NOMO-1 (cell line): ENCODE measurements around the gene SHROOM2.
A peak's percentile ranks its signal among the peaks of the same experiment; 100 is the strongest.

ENCODE experiments used
- DNase-seq, 2 experiments: peaks; one replicate each; lab custom pipeline; 2025; ENCODE audit not compliant: unreplicated experiment in 2 of 2; lab: John Stamatoyannopoulos, UW

SHROOM2 gene

DNA sequence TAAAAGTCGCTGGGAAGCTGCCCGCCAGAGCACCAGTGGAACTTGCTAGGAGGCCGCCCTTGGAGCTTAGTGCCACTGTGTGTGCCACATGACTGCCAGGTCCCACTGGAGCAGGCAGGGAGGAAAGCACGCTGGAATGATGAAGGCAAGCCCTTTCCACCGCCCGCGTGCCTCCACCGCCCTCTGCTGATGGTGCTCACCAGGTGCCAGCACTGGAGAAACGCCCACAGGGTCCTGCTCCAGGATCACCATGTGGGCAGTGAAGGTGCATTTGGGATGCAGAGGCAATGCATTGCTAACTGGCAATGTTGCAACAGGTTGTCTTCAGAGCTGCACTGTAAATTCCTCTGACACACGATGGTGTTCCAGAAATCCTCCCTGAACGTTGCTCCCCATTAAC lies 76.3 kb downstream of the SHROOM2 start:
- DNase-seq: no peak

DNA sequence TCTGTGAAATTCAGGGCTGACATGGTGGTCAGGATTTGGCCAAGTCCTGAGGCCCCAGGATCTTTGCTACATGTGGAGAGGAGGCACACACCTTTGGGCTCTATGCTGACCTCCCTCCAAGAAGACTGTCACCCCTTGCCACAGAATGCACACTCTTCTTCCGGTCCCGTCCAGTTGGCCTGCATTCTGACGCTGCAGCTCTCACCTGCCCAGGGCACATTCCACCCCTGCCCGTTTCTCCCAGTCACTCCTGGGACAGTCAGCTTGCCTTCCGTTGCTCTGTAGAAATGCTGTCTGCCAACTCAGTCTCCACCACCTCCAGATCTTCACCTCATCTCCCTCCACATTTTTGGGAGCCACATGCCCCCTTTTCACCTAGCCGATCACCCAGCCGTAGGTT lies 76.7 kb downstream of the SHROOM2 start:
- no peak for DNase-seq

GRCh38 chrX:9864011-9864410 lies 77.8 kb downstream of the SHROOM2 start:
- peak in 1 of 2 experiments; percentile 5 for DNase-seq

DNA sequence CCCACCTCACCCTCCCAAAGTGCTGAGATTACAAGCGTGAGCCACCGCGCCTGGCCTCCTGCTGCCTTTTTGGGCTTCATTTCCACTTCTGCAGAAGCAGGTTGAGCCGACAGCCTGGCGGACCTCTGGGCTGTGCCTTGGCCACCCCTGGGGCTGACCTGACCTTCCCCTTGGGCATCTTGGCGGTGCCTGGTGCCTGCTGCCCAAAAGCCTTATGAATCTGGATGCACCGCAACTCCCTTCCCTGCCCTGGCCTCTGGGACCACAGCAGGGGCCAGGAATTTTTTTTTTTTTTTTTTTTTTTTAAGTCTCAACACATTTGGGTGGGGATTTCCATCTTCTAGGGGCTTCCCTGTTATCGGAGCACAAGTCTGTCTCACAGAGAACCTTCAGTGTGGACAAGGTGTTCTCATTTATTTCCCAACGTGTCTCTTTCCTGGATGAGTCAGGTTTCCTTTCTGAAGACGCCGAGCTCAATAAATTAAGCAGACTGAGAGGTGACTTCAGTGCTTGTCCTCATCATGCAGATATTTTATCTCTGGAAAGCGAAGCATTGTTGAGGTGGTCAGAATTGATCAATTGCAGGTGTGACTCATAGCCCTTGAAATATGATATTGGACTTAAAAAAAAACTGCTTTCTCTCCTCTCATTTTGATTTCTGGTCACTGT lies 79.7 kb downstream of the SHROOM2 start:
- no peak for DNase-seq

GRCh38 chrX:9866633-9867032 lies 80.4 kb downstream of the SHROOM2 start:
- DNase-seq: no peak

- DNase-seq: peak in 1 of 2 experiments; percentile 10
Measured at GRCh38 chrX:9867226-9867625, 81.0 kb downstream of the SHROOM2 start.

DNA sequence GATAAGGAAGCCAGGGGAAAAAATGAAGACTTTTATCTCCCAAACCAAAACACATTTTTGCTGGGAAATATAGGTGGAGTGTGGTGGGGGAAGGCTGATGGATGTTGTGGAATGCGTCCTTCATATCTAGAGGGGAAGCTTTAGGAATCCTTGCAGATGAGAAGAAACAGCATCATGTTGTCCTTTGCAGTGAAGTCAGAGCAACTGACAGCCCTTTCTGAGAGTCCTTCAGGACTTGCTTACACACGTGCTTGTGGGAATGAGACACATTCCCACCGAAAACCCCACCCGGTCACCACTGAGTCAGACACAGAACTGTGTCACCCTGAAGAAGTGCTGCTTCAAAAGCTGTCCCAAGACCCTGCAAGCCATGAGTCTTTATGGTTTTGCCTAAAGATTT lies 81.5 kb downstream of the SHROOM2 start:
- no peak for DNase-seq

DNA sequence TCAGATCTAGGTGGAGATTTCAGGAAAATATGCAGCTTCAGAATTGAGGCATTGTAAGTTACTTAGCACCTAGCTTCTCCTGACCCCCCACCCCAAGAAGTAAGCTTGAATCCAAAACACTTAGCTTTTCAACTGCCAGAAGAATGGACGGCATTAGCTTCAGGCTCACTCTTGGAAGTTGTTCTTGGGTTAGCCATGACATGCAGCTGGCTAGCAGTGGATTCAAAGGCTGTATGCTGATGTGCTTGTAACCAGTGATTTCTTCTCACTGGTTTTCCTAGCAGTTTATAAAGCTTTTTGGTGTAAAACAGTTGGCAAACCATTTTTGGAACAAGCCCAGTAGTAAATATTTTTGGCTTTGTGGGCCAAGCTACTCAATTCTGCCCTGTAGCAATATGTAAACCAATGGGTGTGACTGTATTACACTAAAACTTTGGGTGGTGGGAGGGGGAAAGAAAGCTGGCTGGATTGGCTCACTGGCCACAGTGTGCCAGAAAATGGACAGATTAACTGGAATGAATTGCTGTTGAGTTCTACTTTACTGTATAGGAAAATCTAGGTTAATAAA lies 85.6 kb downstream of the SHROOM2 start:
- DNase-seq: no peak

DNA sequence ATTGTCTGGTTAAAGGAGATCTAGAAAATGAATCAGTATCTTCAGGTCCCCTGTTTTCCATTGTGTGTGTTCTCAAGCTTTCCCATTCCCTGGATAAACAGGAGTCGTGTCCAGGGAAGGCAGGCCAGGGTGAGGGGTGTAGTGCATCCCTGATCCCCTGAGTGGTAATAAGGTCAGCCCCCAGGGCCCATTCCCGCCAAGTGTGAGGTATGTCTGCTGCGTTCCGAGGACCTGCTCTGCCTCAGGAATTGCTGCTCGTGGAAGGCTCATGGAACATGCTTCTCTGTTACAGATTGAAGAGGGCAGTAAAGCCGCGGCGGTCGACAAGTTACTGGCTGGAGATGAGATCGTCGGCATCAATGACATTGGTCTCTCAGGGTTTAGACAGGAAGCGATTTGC lies 87.1 kb downstream of the SHROOM2 start:
- no peak for DNase-seq

DNA sequence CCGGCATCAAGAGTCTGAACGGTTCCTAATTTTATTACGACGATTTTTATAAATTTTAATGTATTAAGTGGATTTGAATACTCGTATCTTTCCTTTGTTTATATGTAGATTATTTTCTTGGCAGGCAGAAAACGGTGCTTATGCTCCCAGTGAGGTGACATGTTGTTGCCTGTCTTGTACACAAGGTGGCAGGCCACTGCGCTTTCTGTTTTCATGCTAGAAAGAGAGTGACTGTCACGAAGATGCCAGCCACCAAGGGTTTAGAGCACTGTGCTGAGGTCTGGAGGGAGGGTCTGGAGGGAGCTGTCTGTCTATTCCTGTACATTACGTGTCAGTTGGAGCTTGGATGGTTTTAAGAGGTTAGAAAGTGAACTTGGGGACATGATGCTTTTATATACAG lies 87.7 kb downstream of the SHROOM2 start:
- DNase-seq: peak; percentile 40 to 52

- no peak for DNase-seq
Measured at GRCh38 chrX:9874483-9874882, 88.3 kb downstream of the SHROOM2 start.

GRCh38 chrX:9875801-9876200 lies 89.6 kb downstream of the SHROOM2 start:
- DNase-seq: no peak

DNA sequence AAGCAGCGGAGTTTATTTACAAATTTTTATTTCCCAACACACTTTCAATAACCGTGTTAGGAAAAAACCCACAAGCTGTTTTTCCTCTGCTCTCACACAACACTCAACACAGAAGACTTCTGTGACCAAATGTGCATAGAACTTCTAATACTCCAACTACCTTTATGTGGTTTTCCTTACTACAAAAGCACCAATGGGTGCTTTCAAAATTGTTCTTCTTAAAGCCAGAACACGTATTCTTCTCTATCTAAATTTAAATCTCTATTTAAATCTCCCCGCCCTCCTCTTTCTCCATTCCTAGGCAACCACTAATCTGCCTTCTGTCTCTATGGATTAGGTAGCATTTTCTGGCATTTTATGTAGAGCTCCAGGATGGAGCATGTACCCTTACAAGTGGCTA lies 90.0 kb downstream of the SHROOM2 start:
- no peak for DNase-seq

DNA sequence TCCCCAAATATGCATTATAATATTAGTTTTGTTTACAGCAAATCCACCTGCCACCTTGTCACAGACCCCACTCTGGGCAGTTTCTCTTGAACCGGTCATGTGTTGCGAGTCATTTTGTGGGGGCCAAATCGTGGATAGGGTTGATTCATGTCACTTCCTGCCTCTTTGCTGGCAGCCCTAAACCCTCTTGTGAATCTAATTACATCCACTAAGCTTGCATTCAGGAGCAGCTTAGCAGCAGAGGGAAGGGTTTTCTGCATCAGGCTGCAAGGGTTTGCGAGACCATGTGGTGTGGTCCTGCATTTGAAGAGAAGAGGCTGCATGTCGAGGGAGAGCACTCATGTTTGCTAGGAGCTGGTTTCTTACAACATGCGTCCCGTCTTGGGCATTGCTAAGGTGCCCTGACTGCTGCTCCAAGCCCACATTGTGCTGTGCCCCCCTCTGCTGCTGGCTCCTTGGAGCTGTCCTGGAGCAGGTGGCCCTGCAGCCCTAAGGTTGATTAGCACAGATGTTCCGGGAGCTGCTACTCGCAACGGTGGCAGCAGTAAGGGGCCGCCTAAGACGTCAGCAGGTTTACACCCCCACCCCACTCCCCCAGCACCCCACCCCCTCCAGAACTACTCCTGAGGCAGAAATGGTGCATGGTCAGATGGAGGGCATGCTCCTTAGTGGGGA lies 92.1 kb downstream of the SHROOM2 start:
- DNase-seq: no peak

- DNase-seq: no peak
Measured at GRCh38 chrX:9880237-9880636, 94.0 kb downstream of the SHROOM2 start.

DNA sequence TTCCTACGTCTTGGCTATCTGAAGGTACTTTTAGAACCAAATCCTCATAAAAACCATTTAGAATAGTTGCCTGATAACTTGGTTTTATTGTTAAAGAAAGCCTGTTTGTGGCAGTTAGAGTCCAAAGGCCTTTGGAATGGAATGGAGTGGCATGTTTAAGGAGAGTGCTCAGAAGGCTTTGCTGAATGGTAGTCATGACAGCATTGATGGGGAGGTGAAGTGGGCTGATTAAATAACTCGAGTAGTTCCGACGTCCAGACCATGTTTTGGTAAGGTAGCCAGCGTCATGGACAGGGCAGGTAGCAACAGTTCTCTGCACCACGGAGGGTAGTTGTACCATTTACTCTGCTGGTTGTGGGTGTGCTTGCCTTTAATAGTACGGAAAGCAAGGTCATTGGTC lies 94.6 kb downstream of the SHROOM2 start:
- DNase-seq: no peak

DNA sequence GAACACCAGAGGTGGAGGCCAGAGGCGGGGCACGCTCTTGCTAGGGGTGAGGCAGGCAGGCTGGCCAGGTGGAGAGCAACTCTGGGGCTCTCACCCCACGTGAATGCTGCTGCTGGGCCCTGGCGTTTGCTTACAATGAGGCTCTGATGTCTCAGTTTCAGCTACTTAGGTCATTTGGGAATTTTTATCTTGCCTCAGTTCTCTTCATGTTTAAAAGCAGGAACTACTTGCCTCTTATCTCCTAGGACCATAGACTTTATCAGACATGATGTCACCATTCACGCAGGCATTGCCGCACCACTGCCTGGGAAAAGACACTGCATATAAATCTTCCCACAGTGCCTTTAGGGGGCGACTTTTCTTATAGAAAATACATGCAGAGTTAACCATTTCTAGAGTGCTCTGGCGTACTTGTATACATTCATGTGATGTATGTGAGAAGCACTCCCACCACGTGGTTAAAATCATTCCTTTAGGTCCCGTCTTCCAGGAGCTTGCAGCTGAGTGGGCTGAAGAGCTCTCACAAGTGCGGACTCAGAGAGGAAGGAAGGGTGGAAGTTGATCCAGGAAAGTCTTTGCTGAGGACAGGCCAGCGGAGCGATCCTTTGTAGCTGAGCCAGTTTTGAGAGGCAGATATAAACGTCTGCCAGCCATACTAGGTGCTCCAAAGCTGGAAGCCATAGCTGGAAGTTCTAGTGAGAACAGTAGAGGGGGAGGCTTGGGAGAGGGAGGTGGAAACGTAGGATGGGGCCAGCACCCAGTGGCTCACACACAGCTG lies 96.6 kb downstream of the SHROOM2 start:
- no peak for DNase-seq

DNA sequence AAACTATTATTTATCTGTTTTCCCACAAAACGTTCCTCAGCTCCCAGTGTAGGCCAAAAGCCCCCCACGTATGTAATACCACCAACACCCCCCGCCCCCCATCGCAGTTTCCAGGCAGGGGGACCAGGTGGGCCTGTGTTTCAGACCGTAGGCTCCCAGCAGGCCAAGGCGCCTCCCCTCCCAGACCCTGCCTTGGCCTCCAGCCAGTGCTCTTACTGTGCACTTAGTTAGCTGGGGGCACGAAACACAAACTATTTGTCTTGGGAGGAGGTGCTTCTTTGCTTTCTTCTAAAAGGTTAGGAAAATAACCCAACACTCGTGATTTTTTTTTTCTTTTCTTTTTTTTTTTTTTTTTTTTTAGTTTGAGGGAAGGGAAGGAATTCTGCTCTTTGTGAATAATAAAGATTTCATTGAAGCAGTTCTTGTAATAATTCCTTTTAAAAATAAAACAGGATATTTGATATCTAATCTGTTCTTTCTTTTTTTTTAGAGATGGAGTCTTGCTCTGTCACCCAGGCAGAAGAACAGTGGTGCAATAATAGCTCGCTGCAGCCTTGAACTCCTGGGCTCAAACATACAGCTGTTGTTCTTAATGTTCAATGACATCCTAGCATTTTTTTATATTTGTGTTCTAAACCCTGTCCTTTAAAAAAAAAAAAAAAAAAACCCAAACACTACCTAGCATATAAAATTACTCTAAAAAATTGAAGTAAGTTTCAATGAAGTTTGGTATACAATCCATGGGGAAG lies 98.0 kb downstream of the SHROOM2 start:
- DNase-seq: no peak

DNA sequence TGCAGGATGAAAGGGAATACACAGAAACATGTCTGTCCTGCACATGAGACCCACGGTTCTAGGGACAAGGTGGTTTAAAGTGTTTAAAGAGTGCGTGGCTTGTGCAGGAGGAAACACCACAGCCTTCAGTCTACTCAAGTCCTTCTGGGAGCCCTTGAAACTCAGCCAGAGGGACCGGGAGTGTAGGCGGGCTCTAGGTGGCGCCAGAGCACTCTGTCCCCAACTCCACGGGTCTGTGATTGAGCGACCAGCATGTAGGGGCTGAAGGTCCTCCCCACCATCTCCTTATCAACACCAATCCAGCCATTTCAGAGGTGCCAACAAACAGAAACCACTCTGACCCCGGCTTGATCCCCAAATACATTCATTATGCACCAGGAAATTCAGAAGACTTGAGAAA lies 98.9 kb downstream of the SHROOM2 start:
- DNase-seq: peak; percentile 42 to 50

DNA sequence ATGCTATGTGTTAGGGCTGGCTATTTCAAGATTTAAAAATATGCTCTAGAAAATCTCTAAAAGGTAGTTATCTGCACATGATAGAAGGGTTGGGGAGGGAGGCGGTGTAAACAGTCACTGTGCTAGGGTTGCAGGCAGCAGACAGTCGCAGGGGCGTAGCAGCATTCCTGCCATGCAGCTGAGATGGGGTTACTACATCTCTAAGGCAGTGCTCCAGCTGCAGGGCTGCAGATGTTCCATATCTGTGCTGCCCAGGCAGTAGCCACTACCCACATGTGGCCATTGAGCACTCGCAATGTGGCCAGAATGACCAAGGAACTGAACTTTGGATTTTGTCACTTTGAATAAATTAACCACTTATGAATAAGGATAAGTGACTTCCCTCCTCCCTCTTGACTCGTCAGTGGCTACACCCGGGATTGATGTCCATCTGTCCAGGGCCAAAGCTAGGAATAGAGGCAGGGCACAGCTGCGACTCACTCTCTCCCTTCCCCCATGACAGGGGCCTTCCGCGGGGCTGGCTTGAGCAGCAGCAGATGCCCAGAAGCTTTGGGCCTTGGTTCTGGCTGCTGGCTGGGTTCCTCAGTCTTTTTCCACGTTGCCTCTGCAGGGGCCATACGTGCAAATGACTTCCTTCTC lies 101.5 kb downstream of the SHROOM2 start:
- DNase-seq: no peak
